Prostate gland (tissue), 2 donors: ENCODE data around the gene CSNK1G1. TPM values are rescaled to one million over a fixed set of nuclear protein-coding genes. Genes with fewer than 3 reads are reported as not detected.

Experiments
- DNase-seq: peaks from one replicate; pipeline ENCODE4 v3.0.0-alpha.2; 2019; ENCODE audit warnings: low spot score
- H3K27ac ChIP-seq, 2 donors: fragments of 200-600 bp; sonication (generic); 2 replicates each; pipeline ENCODE4 v1.5.1; 2017 to 2019
- H3K27me3 ChIP-seq: fragments of 200-600 bp; sonication (generic); replicated peaks from 2 replicates; pipeline ENCODE4 v1.5.1; 2019; ENCODE audit not compliant: insufficient read depth
- H3K36me3 ChIP-seq, 2 donors: fragments of 200-600 bp; sonication (generic); 1 replicate in 1 of 2; 2 replicates in 1 of 2; pipeline versions ENCODE4 v1.5.1 to v1.8.1; 2017 to 2019
- H3K4me1 ChIP-seq: fragments of 200-600 bp; sonication (generic); replicated peaks from 2 replicates; pipeline ENCODE4 v1.5.1; 2019
- H3K4me3 ChIP-seq, 2 donors: fragments of 200-600 bp; sonication (generic); 2 replicates each; pipeline ENCODE4 v1.5.1; 2017 to 2019
- H3K9me3 ChIP-seq: fragments of 200-600 bp; sonication (generic); 2 replicates; pipeline ENCODE4 v1.5.1; 2017
- CTCF ChIP-seq, 4 experiments: fragments of 200-600 bp in 2 of 4; fragments of 450-650 bp in 2 of 4; sonication (generic) in 2 of 4; IDR thresholded peaks; 1 replicate in 3 of 4; 2 replicates in 1 of 4; pipeline ENCODE4 v1.5.1; 2016 to 2019; ENCODE audit warnings: antibody characterized with exemption in 4 of 4, mild to moderate bottlenecking in 2 of 4, moderate library complexity in 2 of 4
- POLR2A ChIP-seq: fragments of 450-650 bp; IDR thresholded peaks from one replicate; pipeline ENCODE4 v1.6.1; 2016; ENCODE audit warnings: antibody characterized with exemption, mild to moderate bottlenecking
- POLR2AphosphoS5 ChIP-seq: sonication (generic); formaldehyde crosslinking; IDR thresholded peaks from one replicate; pipeline ENCODE4 v1.6.1; 2017; ENCODE audit warnings: antibody characterized with exemption
- WGBS: methylation state at CpG from one replicate; pipeline ENCODE4 v1.1.5; 2018; 5-methylcytosine and 5-hydroxymethylcytosine counted together
- intact Hi-C: fragments of 100-400 bp; cut with DNase I; formaldehyde crosslinking; loops from one replicate; pipeline ENCODE4 v1.14.2; 2022
- total RNA-seq, 2 donors: library from RNA; depleted of rRNA; stranded (reverse); fragments of >200 nt; gene quantifications; one replicate each; pipeline ENCODE4 v1.1.0, GENCODE V29; 2016

CSNK1G1 gene
- total RNA-seq, 2 donors from 2014 or later = 9.2 to 20.6 TPM

GRCh38 chr15:64305261-64305660 lies 50.7 kb downstream of the CSNK1G1 start:
- no peaks in the 10 kb centered on the region for H3K9me3 ChIP-seq
- intact Hi-C loops = no loop called here
- no peaks in the 10 kb centered on the region for H3K4me1 ChIP-seq
- H3K27me3 ChIP-seq = no peaks in the 10 kb centered on the region
- H3K36me3 ChIP-seq = no peaks in the 10 kb centered on the region
- no peak overlapping the region for H3K27ac ChIP-seq
- no peak overlapping the region for H3K4me3 ChIP-seq
- DNase-seq = no peak
- WGBS = 89% methylated on average over 2 of the region's 2 CpGs
- TF ChIP-seq POLR2AphosphoS5 (no peak), CTCF (IDR thresholded peaks at IDR 0.05) (no peak), POLR2A (no peak)

- Histone ChIP-seq H3K36me3 (no peaks in the 10 kb centered on the region), H3K4me3 (no peak overlapping the region), H3K27ac (no peak overlapping the region), H3K4me1 (no peaks in the 10 kb centered on the region), H3K27me3 (no peaks in the 10 kb centered on the region), H3K9me3 (no peaks in the 10 kb centered on the region)
- no peak for TF ChIP-seq POLR2AphosphoS5
- TF ChIP-seq CTCF (IDR thresholded peaks at IDR 0.05) = no peak
- no peak for TF ChIP-seq POLR2A
- 65% methylated on average over 2 of the region's 2 CpGs for WGBS
- DNase-seq = no peak
- intact Hi-C loops = no loop called here
Observed at GRCh38 chr15:64289550-64289949, 66.4 kb downstream of the CSNK1G1 start.

GRCh38 chr15:64288999-64289398 lies 67.0 kb downstream of the CSNK1G1 start:
- Histone ChIP-seq H3K9me3 (no peaks in the 10 kb centered on the region), H3K4me3 (no peak overlapping the region), H3K27me3 (no peaks in the 10 kb centered on the region), H3K4me1 (no peaks in the 10 kb centered on the region), H3K36me3 (no peaks in the 10 kb centered on the region), H3K27ac (no peak overlapping the region)
- TF ChIP-seq CTCF (IDR thresholded peaks at IDR 0.05) = no peak
- TF ChIP-seq POLR2A = no peak
- no peak for TF ChIP-seq POLR2AphosphoS5
- no peak for DNase-seq
- 93% methylated on average over 8 of the region's 8 CpGs for WGBS
- intact Hi-C loops = no loop called here

- no peaks in the 10 kb centered on the region for H3K4me1 ChIP-seq
- WGBS = 100% methylated on average over 1 of the region's 1 CpG
- H3K27me3 ChIP-seq = no peaks in the 10 kb centered on the region
- no peak for DNase-seq
- H3K27ac ChIP-seq = no peak overlapping the region
- H3K4me3 ChIP-seq = no peak overlapping the region
- no peaks in the 10 kb centered on the region for H3K36me3 ChIP-seq
- TF ChIP-seq POLR2AphosphoS5 = no peak
- no peak for TF ChIP-seq CTCF (IDR thresholded peaks at IDR 0.05)
- TF ChIP-seq POLR2A = no peak
- no peaks in the 10 kb centered on the region for H3K9me3 ChIP-seq
- intact Hi-C loops = no loop called here
Observed at GRCh38 chr15:64288577-64288976, 67.4 kb downstream of the CSNK1G1 start.

- H3K4me3 ChIP-seq = no peak overlapping the region
- DNase-seq = no peak
- no peaks in the 10 kb centered on the region for H3K27me3 ChIP-seq
- intact Hi-C loops = no loop called here
- H3K27ac ChIP-seq = no peak overlapping the region
- TF ChIP-seq CTCF (IDR thresholded peaks at IDR 0.05) (no peak), POLR2AphosphoS5 (no peak), POLR2A (no peak)
- H3K4me1 ChIP-seq = no peaks in the 10 kb centered on the region
- H3K36me3 ChIP-seq = no peaks in the 10 kb centered on the region
- 97% methylated on average over 1 of the region's 1 CpG for WGBS
- H3K9me3 ChIP-seq = no peaks in the 10 kb centered on the region
Observed at GRCh38 chr15:64287953-64288352, 68.0 kb downstream of the CSNK1G1 start.
